K562 (cell line): ENCODE results near the gene CAPZB. TPM values are rescaled to one million over a fixed set of nuclear protein-coding genes. Genes with fewer than 3 reads are reported as not detected.

Experiments used
- ATAC-seq: fragments of 200-7000 bp; cut with Tn5 transposase; 3 replicates; pipeline ENCODE4 v1.9.1; 2020; ENCODE audit warnings: moderate library complexity
- BruUV-seq: library from RNA; stranded (reverse); fragments of 400-500 nt; replicated peaks from 2 replicates; lab custom pipeline; 2021; lab: Mats Ljungman, UMichigan
- CTCF ChIA-PET: fragments of 300-600 bp; formaldehyde crosslinking; extraction: SDS; loops from one replicate; lab custom pipeline; 2021; ENCODE audit warnings: low intra/inter-chr PET ratio; lab: Yijun Ruan, JAX
- POLR2A ChIA-PET: fragments of 300-600, 350-650 bp; sonication (Branson Sonifier 250); formaldehyde crosslinking; extraction: SDS; loops from one replicate; lab custom pipeline; 2021; ENCODE audit warnings: antibody characterized with exemption, inconsistent platforms; lab: Yijun Ruan, JAX
- DNase-seq, 4 experiments: peaks; one replicate each; pipeline versions ENCODE4 v3.0.0 to v3.0.0-alpha.2; 2011 to 2018; ENCODE audit warnings: low spot score in 3 of 4, mixed read lengths in 3 of 4; ENCODE audit errors: extremely low read depth in 1 of 4
- FAIRE-seq: peaks from 2 replicates; lab custom pipeline; 2011; peaks lifted over from hg19 to GRCh38; lab: Jason Lieb, UNC
- H2AFZ ChIP-seq: 2 replicates; pipeline ENCODE4 v1.6.0; 2011; ENCODE audit warnings: low read depth, low read length, control low read depth, inconsistent platforms
- H3K27ac ChIP-seq: fragments of 200-600 bp; 3 replicates; pipeline ENCODE4 v1.8.0; 2011; ENCODE audit warnings: low read depth, mild to moderate bottlenecking, control low read depth, inconsistent platforms, low read length, moderate library complexity, mixed read lengths; ENCODE audit errors: extremely low read depth
- H3K27me3 ChIP-seq, 2 experiments: fragments of 300-600 bp in 1 of 2; 2 replicates in 1 of 2; 3 replicates in 1 of 2; pipeline versions ENCODE4 v1.6.0 to v1.8.0; 2011; ENCODE audit warnings: inconsistent platforms in 2 of 2, low read length in 2 of 2, mild to moderate bottlenecking in 1 of 2, mixed read lengths in 1 of 2, moderate library complexity in 1 of 2; ENCODE audit not compliant: control insufficient read depth in 2 of 2, insufficient read depth in 2 of 2
- H3K36me3 ChIP-seq: fragments of 300-600 bp; 3 replicates; pipeline ENCODE4 v1.8.0; 2011; ENCODE audit warnings: mild to moderate bottlenecking, low read length, inconsistent platforms; ENCODE audit not compliant: control insufficient read depth, insufficient read depth
- H3K4me1 ChIP-seq, 2 experiments: fragments of 200-600 bp in 1 of 2; replicated peaks in 1 of 2; 2 replicates in 1 of 2; 3 replicates in 1 of 2; pipeline versions ENCODE4 v1.5.1 to v1.8.0; 2011; ENCODE audit warnings: inconsistent platforms in 2 of 2, low read length in 2 of 2, mild to moderate bottlenecking in 1 of 2, mixed read lengths in 1 of 2, moderate library complexity in 1 of 2; ENCODE audit not compliant: control insufficient read depth in 2 of 2, insufficient read depth in 2 of 2
- H3K4me2 ChIP-seq: 2 replicates; pipeline ENCODE4 v1.6.1; 2011; ENCODE audit warnings: low read length, control low read depth, inconsistent platforms, mixed read lengths; ENCODE audit not compliant: insufficient read depth
- H3K4me3 ChIP-seq: fragments of 200-600 bp; sonication (generic), shearing (Covaris generic); 2 replicates; pipeline ENCODE4 v1.5.1; 2016; ENCODE audit warnings: control low read depth, inconsistent platforms
- H3K79me2 ChIP-seq: fragments of 200-600 bp; 3 replicates; pipeline ENCODE4 v1.8.0; 2011; ENCODE audit warnings: low read length, inconsistent platforms; ENCODE audit not compliant: control insufficient read depth, insufficient read depth
- H3K9ac ChIP-seq, 2 experiments: 2 replicates each; pipeline versions ENCODE4 v1.6.0 to v1.6.1; 2011; ENCODE audit warnings: low read depth in 2 of 2, low read length in 2 of 2, control low read depth in 1 of 2, inconsistent platforms in 1 of 2, mild to moderate bottlenecking in 1 of 2, mixed read lengths in 1 of 2; ENCODE audit not compliant: insufficient read depth in 1 of 2
- H3K9me1 ChIP-seq: one replicate; pipeline ENCODE4 v1.6.0; 2011; ENCODE audit warnings: inconsistent platforms, mild to moderate bottlenecking, low read length, moderate library complexity; ENCODE audit not compliant: control insufficient read depth, insufficient read depth
- H3K9me3 ChIP-seq: replicated peaks from 2 replicates; pipeline ENCODE4 v1.5.1; 2011; ENCODE audit warnings: low read depth, low read length, inconsistent platforms; ENCODE audit not compliant: control insufficient read depth, insufficient read depth
- H4K20me1 ChIP-seq: replicated peaks from 2 replicates; pipeline ENCODE4 v1.6.1; 2011; ENCODE audit warnings: low read length, inconsistent platforms, mixed read lengths; ENCODE audit not compliant: control insufficient read depth, insufficient read depth
- CEBPB ChIP-seq: fragments of 450-650 bp; IDR thresholded peaks from 2 replicates; pipeline ENCODE4 v1.6.1; 2016; ENCODE audit warnings: missing genetic modification characterization, missing compliant biosample characterization
- CEBPG ChIP-seq, 3 experiments: fragments of 200-800 bp in 1 of 3; sonication (Bioruptor generic) in 1 of 3; sonication (generic) in 1 of 3; formaldehyde crosslinking in 1 of 3; IDR thresholded peaks in 2 of 3; conservative IDR thresholded peaks in 1 of 3; 2 replicates each; pipeline versions ENCODE4 v1.6.1 to v1.8.0; 2016 to 2022; ENCODE audit warnings: missing compliant biosample characterization in 2 of 3, missing genetic modification characterization in 2 of 3, mild to moderate bottlenecking in 1 of 3, missing genetic modification reagents in 1 of 3
- ZNF280B ChIP-seq: fragments of 250-450 bp; sonication (Bioruptor Pico); IDR thresholded peaks from 2 replicates; pipeline ENCODE4 v1.5.1; 2021; ENCODE audit warnings: mild to moderate bottlenecking
- WGBS: fragments of 100-300 bp; shearing (Covaris generic); methylation state at CpG from one replicate; pipeline ENCODE4 v1.1.6; 2016; ENCODE audit warnings: low coverage, mixed read lengths; ENCODE audit not compliant: insufficient coverage; ENCODE audit errors: missing lambda C conversion rate; 5-methylcytosine and 5-hydroxymethylcytosine counted together
- in situ Hi-C: fragments of 300-500 bp; cut with MboI; formaldehyde crosslinking; loops from 4 replicates; pipeline ENCODE4 v1.15.0; 2018; ENCODE audit warnings: inconsistent platforms, mixed read lengths
- intact Hi-C: fragments of 100-400 bp; cut with micrococcal nuclease; formaldehyde crosslinking; loops from 2 replicates; pipeline ENCODE4 v1.14.2; 2022
- polyA plus RNA-seq, 8 experiments: library from polyadenylated mRNA; depleted of rRNA in 4 of 8; stranded (reverse) in 5 of 8; unstranded in 3 of 8; fragments of >200 nt; fragmentation: Nextera tagmentation in 2 of 8; fragmentation: Illumina TruSeq in 1 of 8; extraction: Ambion mirVana in 2 of 8; extraction: Trizol in 1 of 8; gene quantifications; 2 replicates each; pipeline versions ENCODE4 v1.2.1 to v1.2.3, GENCODE V29; 2011 to 2014; ENCODE audit warnings: inconsistent platforms in 1 of 8, missing spikeins in 1 of 8
- total RNA-seq, 7 experiments: library from RNA; depleted of rRNA in 6 of 7; stranded (reverse); fragments of >200 nt in 6 of 7; fragmentation: Illumina TruSeq in 2 of 7; extraction: Trizol in 2 of 7; gene quantifications; 2 replicates each; pipeline versions ENCODE4 v1.2.1 to v1.2.3, GENCODE V29; 2011 to 2021; ENCODE audit warnings: low replicate concordance in 1 of 7

The CAPZB gene
- total and polyA plus RNA-seq, 9 of the 15 experiments (the other 6 are each of a cell fraction or from before 2014, with no cell fraction given), result 57.6 to 297 (median 125) TPM

- in situ Hi-C loops (no loop called here), intact Hi-C loops (no loop called here)
- no TSS peak for BruUV-seq
- Histone ChIP-seq H3K4me2 (no peak overlapping the region), H3K79me2 (no peaks in the 10 kb centered on the region), H3K4me1 (peaks cover 0 to 17% of the 10 kb centered on the region in 2 experiments; a peak in 1 of 5 replicates), H3K4me3 (no peak overlapping the region), H3K27ac (no peak overlapping the region), H3K9ac (peak overlapping the region in 1 of 2 experiments; percentile 65; a peak in 1 of 4 replicates), H2AFZ (no peak overlapping the region), H3K27me3 (no peaks in the 10 kb centered on the region), H3K36me3 (peaks cover 9% of the 10 kb centered on the region; the same call in 2 of the 3 replicates), H3K9me3 (no peaks in the 10 kb centered on the region), H3K9me1 (peaks cover 3% of the 10 kb centered on the region), H4K20me1 (peaks cover 8% of the 10 kb centered on the region; the same call in 1 of the 2 replicates)
- TF ChIP-seq CEBPG (CRISPR knock-in tag; IDR thresholded peaks at IDR 0.05) (0 out of 2 replicates have a peak, but pooled peaks have one; percentile 16), CEBPG (tag; conservative IDR thresholded peaks at IDR 0.05 in 1 of 2, IDR thresholded peaks at IDR 0.05 in 1 of 2) (no peak), CEBPB (peak; percentile 55), ZNF280B (CRISPR knock-in tag) (no peak)
- no peak for ATAC-seq
- DNase-seq, result no peak
- ChIA-PET CTCF (no interaction called here), POLR2A (interaction anchor here (0.5 to 0.7 kb wide), 4 partner anchors 24 to 257 kb away, joined by 3 read pairs; no protein-coding TSS in a partner anchor)
- 63% methylated on average over 9 of the region's 9 CpGs for WGBS
- no peak for FAIRE-seq
Observed at GRCh38 chr1:19333587-19334354, 151.6 kb downstream of the CAPZB start.
